Activated T-cell treated with anti-CD3 and anti-CD28 coated beads, Interleukin-2, amount 50 U/mL, for 1 hour (primary cell): ENCODE results near the gene TBRG4.
A peak's percentile ranks its signal among the peaks of the same experiment; 100 is the strongest.

Experiments
- DNase-seq: peaks from one replicate; pipeline ENCODE4 v3.0.0-alpha.2; 2020

The TBRG4 gene

DNA sequence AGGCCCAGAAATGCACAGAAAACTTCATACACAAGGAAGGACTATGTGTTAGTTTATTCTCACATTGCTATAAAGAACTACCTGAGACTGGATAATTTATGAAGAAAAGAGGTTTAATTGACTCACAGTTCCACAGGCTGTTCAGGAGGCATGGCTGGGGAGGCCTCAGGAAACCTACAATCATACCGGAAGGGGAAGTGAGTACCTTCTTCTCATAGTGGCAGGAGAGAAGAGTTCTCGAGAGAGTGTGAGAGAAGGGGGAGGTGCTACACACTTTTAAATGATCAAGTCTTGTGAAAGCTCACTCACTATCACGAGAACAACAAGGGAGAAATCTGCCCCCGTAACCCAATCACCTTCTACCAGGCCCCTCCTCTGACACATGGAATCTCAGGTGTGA, 29.3 kb upstream of the TBRG4 start:
- no peak for DNase-seq

DNA sequence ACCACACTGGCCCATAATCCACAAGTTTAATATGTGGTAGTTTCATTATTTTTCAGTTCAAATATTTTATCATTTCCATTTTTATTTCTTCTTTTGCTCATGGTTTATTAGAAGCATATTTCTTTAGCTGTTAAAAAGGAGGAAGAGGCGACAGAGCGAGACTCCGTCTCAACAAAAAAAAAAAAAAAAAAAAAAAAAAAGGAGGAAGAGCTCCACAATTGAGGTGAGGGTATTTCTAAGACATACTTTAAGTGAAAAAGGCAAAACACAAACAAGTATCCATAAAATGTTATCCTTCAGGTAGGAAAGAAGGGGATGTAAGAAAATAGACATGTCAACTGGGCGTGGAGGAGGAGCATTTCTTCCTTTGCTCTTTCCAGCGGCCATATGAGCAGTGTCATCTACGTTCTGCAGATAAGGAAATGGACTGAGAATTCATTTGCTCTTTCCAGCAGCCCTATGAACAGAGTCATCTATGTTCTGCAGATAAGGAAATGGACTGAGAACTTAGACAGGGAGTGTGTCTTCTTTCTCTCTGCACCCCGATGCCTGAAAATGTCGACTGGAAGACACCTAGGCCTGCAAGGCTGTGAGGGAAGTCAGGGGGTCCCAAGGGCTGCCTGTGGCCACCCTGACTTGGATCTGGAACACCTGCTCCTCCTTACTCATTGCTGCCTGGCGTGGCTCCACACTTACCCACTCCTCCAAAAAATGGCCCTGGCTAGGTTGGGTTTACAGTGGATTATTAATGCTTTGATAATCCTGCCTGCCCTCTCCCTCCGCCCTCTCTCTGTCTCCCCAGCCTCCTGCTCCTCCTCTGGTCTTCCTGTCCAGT, 27.2 kb upstream of the TBRG4 start:
- DNase-seq, result no peak

DNA sequence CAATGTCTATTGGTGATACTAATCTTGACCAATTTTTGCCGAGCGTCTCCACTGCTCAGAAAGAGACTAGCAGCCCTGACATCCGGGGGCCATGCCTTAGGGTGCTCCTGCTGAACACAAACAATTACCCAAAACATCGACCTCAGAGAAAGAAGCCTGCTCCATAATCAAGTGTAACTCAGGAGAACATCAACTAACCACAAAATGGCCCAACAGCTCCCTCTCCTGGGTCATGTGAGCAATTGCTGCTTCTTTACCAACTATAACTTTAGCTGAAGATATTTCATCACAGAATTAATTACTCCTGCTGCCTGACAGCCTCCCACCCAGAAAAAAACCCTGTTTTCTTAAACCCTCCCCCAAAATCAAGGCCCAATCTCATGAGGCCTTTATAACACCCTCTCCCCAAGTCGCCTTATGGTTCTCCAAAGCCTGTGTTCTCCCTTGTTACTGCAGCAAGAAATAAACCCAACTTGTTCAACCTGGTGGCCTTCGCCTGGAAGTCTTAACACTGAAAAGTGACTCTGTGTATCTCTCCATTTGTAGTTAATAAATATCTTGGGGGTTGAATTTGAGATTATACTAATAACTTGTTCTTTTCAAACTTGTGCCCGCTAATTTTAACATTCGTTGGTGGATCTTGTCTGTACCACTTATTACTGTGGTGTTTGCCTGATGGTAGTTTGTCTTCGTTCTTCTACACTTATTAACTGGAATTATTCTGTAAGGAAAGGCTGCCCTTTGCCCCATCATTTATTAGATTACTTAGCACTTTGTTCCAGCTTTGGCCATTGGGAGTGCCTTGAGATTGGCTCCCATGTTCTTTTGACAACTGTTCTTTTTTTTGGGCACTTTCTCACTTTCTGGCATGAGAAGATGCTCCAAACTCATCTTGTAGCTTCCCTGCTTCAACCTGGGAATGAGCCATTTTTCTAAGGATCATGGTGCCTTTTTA, 24.9 kb upstream of the TBRG4 start:
- DNase-seq, result peak; percentile 58

DNA sequence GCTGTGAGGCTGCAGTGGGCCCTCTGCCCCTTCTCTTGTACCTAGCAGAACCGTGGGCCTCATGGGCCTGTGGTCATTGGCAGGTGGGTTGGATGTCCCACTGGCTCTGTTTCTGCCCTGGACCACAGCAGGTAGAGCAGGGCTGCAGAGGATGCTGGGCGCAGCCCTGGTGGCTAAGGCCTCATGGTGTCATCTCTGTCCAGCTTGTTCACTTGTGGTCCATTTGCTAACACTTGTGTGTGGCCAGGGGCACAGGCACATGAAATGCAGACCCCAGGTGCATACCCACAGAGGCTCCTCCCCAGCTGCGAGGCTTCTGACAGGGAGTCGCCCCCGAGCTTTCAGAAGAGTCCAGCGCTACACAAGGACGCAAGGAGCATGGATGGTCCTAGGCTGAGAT, 22.4 kb upstream of the TBRG4 start:
- no peak for DNase-seq

DNA sequence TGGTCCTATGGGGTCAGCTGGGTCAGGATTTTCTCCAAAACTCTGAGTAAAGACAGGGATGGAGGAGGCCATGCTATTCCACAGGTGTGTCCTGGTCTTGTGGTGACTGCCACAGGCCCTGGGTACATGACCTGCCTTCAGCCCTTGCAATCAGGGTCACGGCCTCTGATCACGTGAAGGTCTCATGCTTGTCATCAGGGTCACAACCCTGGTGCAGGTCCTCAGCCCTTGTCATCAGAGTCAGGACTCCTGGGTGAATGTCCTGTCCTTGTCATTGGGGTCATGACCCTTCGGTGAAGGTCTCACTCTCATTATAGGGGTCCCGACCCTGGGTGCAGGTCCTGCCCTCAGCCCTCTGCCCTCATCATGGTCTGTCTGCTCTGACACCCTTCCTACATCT, 21.9 kb upstream of the TBRG4 start:
- no peak for DNase-seq

DNA sequence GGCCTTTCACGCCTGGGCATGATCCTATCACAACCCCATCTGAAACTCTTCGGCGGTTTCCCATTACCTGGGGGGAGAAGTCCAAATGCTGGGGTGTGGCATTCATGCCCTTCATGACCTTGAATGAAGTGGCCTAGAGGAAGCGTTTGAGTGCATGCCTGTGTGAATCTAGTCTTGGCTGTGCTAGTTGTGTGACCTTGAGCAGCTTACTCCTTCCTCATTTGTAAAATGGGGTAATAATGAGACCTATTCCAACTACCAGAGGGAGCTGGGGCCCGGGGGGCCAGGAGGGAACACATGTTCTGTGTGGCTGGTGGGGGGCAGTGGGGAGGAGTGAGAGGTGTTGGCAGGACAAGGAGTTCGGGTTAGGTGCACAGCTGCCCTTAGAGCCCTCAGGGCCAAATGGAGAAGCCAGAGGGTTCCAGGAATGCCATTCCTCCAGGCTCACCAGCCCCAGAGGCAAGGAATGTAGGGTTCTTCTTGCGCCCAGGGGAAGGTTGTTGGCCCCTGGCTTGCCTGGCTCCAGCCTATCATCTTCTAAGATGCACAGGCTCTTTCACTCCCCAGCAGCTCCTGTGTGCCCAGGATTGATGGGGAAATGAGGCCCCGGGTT, 21.3 kb upstream of the TBRG4 start:
- DNase-seq, result no peak

DNA sequence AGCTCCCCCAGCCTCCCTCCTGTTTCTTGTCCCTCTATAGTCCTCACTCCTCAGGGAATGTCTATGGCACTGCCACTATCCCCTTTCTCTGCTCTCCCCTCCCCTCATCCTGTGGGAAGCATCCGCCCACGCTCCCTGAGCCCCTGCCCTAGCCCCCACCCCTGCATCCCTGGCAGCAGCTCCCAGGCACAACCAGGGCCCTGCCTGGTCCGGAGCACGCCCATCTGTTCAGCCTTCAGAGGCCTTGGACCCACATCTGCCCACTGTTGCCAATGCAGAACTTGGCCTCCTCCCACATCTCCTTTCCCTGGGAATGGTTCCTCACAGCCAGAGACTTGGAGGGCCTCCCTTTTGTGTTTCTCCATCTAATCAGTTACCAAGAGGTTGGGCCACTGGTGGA, 20.4 kb upstream of the TBRG4 start:
- DNase-seq, result no peak

DNA sequence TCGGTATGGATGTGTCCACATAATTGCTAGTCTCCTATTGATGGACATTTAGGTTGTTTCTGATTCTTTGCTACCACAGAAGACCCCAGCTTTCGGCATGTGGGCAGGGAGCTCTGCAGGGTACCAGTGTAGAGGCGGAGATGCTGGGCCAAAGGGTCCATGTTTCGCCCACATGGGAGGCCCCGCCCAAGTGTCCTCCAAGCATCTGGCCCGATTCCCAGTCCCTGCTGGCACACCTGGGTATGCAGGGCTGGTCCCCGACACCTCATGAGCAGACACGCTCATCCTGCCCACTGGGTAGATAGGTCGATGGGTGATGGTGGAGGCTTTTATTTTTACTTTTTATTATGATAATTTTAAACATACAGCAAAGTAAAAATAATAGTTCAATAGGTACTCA, 19.4 kb upstream of the TBRG4 start:
- DNase-seq, result no peak

DNA sequence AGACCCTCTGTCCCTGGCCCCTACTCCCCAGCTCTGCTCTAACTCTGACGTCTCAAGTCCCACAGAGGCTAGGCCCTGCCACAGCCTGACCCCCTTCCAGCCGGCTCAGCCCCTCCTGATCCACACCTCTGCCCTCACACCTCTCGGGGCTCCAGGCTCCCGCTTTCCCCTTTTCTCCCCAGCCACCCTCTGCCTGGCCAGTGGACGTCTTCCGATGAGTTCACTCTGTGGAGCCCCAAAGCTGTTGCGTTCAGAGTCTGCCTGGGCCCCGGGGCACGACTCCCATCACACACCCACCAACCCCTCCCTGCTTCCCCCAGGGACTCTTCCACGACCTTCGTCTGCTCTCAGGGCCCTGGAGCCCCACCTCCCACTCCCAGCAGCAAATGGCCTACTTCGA, 18.4 kb upstream of the TBRG4 start:
- no peak for DNase-seq

DNA sequence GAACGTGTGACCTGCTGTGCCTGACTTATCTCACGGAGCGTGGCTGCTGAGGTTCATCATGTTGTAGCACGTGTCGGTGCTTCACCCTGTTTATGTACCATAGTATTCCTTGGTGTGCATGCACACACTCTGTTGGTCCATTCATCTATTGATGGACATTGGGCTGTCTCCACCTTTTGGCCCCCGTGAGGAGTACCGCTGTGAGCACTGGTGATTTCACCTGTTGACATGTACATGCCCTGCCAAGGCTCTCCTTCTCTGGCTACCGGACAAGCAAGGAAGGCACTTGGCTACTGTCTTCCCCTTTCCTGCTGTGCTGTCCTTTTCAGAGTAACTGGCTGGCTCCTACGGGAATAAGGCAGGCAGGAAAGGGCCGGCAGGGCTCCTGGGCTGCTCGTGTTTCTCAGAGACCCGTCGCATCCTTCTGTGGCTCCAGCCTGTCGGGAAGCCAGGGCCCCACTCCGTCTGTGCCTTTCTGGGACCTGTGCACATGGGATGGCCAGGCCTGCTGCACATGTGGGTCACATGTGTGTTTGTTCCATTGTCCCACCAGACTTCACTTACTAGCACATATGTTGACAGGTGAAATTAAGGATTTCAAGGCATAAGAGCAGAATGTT, 17.8 kb upstream of the TBRG4 start:
- DNase-seq, result no peak

DNA sequence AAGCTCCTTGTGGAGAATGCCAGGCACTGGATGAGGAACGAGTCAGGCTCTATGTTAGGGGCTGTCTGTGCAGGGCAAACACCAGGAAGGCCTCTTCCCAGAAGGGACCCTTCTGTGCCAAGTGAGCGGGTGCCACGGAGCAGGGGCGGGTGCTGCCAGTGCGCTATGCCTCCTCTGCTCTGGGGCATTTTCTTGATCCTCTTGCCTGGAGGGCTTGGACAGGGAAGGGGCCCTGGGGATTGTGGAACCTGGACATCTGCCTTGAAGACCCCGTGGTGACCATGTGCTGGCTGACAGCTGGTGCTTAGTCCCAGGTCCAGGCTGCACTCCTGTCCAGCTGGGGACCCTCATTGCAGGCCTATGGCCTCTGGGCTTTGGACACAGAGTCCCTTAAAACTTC, 15.4 kb upstream of the TBRG4 start:
- DNase-seq, result no peak

DNA sequence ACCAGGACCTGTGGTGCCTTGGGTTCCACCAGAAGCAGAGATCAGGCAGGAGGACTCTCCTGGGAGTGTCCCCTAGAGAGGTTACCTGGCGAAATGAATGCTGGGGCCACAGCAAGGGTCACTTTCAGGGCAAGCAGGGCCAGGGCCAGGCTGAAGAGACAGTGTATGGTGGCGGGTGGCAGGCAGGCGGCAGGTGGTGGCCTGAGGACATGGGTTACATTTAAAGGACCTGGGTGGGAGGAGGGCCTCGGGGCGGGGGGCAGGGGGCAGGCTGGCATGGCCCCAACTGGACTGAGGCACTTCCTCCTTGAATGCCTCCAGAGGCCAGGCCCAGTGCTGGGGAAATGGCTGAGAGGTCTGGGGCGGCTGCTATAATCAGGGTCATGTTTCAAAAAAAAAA, 14.7 kb upstream of the TBRG4 start:
- DNase-seq, result no peak

DNA sequence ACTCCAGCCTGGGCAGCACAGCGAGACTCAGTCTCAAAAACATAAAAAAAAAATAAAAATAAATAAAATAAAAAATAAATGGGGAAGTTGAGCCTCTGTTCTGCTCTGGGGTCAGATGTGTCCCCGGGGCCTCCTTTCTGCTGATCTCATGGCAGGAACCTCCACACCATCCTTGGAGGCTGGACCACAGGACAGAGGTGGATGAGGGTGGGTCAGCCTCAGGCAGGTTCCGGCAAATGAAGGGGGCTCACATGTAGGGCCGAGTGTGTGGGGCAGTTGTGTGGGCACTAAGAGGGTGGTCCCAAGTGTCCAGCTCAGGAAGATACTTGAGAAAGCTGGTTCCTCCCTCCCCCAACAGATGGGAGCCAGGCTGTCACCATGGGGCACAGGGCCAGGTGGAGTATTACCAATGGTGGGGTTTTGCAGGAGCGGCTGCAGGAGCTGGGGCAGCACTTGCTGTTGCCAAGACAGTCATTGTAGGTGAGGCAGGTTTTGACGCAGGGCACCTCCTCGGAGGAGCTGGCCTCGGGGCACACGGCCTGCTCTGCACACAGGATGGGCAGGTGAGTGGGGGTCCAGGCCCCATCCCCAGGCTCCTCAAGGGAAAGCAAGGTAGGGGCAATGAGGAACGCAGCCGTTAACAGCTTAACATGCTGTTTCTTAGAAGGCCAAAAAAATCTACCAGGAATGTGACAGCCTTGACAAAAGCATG, 13.9 kb upstream of the TBRG4 start:
- DNase-seq, result no peak

DNA sequence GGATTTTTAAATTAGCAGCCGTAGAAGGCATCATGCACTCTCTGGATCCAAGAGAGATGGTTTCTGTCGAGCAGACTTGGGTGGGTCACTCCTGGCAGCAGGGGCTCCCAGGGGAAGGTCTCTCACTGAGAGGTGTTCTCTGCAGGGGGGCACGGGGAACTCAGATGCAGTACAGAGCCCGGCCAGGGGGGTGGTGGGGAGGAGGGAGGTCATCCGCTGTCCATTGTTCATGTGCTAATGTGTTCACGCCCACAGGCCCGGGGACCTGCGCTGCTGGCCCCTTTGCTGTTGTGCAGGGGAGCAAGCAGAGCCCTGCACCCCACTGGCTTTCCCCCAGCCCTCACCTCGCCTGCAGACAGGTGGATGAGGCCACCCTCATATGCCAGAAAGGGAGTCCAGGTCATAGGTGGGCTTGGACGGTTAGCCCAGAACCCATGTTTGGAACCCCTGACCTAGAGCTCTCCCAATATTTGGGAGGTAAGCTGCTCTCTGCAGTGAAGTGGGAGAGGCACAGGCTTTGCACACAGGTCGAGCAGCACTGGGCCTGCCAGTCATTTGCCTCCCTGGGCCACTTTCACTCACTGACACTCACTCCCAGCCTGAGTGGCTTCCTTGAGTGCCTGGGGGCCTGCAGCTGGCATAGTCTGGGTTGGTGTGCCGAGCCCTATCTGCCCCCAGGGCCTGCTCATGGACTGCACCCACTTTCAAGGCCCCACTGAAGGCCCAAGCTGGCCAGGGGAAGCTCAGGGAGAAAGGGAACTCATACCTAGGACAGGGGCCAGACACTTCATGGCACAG, 12.6 kb upstream of the TBRG4 start:
- no peak for DNase-seq

DNA sequence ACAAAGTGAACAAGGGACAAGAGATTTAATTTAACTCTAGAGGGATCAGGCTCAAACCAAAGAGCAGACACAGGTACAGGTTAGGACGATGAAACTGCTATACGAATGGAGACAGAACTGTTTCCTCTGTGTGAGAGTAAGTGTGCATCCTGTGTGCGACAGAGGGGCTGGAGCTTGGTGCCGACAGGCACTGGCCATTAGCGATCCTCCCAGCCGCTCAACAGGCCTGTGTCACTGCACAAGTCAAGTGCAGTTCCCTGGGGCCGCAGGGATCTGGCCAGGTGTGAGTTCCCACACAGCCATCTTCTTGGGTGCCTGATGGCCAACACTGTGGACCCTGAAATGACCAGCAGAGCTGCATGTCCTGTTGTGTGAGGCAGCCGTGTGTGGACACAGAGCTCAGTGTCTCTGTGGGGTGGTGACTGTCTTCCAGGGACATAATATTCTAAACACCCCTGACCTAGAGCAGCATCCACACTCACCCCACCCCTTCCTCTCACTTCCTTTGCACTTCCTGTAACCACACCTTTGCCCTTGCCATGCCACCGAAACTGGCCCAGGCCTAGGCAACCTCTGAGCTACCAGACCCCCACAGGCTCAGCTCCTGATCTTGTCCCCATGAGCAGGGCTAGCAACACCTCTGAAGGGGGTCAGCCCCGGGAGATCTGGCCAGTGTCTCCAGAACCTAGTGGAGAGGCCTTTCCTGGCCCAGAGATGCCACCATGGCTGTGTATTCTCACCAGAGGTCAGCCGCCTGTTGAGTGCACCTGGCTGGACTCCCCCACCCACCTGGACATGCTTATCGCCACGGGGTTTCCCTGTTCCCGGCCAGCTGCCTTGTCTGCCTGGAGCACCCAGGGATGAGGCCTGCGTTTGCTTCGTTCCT, 11.7 kb upstream of the TBRG4 start:
- no peak for DNase-seq

DNA sequence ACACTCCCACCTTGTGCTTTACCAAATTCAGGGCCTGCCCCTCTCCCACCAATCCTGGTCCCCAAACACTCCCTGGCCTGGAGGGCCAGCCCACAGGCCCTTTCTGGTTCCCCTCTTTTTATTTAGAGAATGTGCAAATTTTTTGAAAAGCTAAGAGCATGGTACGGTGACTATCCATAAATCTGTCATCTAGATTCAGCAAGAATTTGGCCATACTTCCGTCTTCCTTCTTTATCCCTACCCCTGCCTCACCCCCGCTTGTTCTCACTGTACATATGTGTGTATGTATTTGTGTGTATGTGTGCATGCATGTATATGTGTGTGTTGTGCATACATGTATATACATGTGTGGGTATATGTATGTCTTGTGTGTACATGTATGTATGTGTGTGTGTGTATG, 8.1 kb upstream of the TBRG4 start:
- no peak for DNase-seq

DNA sequence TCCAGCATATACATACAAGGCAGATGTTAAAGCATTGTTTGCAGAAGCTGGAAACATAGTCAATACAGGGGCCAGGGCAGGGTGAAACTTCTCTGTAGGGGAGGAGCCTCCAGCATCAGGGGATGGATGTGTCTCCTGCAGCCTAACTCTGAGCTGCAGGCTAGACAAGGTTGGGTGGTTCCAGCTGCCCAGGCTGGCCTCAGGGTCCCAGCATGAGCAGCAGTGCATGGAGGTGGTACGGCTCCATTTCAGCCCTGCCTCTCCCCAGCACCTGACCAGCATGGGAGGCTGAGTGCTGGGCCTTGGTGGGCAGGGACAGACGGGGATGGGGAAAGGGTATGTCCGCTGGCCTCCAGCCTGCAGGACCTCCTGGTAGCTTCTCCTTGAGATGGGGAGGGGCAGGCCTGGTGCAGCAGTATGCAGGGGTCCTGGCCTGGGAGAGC, 7.4 kb upstream of the TBRG4 start:
- DNase-seq, result no peak

DNA sequence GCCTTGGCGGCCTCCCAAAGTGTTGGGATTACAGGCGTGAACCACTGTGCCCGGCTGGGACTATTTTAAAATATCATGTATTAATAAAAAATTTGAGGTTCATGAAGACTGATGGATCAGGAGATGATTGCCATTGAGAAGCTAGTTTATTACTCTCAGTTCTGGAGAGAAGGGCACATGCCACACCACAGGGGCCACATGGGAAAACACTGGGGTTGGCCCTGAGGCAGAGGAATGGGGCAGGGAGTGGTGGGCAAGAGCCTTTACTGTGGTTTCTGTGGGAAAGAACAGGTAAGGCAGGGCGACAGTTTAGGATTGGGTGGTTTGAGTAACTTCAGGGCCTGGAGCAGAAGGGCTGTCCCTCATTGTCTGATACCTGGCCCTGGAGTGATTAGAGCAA, 6.8 kb upstream of the TBRG4 start:
- no peak for DNase-seq

DNA sequence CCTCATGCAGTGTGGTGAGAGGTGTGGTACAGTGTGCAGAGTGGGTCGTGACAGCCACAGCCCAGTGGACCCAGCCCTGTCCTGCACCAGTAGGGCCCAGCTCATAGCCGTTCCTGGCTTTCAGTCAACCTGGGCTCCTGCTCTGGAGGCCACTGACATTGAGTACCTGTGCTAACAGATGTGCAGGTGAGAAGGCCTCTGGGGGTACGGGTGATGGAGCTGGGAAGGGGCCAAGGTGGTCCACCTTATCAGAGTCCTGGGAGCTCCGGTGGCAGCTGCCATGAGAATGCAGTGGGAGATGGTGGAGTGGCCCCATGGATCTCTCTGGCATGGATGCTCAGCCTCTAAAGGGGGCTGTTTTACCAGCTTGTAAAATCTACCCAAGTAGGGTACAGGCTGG, 6.1 kb upstream of the TBRG4 start:
- no peak for DNase-seq

DNA sequence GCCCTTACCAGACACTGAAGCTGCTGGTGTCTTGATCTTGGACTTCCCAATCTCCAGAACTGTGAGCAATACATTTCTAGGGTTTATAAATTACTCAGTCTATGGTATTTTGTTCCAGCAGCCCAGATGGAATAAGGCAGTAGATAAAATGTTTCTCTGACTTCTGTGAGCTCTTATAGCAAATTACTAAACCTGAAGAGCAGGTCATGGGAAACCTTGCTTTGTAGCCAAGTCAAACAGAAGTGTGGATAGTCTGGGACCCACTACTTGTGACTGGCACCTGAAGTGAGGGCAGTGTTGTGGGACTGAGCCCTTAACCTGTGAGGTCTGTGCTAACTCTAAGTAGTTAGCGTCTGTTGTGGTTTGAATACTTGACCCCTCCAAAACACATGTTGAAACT, 4.6 kb upstream of the TBRG4 start:
- no peak for DNase-seq

DNA sequence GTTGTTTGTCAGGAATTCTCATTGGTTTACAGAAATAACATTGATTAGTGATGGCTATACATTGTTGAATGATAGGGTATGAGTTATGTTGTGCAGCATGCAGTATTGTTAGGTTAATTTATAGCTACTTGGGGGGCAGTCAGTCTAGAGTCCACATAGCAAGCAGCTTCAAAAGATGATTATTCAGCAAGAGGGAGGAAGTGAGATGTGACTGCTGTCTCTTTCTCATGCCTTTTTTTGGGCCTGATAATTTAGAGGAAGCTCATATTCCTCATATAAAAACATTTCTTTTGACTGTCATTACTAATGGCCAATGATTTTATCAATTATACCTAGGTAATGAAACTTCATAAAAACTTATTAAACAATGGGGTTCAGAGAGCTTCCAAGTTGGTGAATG, 3.4 kb upstream of the TBRG4 start:
- DNase-seq, result no peak
